GM23248 (cell line): ENCODE results near the gene TSPAN9.

Source experiments
- EZH2 ChIP-seq: fragments of 200-600 bp; sonication (generic); IDR thresholded peaks from 2 replicates; pipeline ENCODE4 v1.6.1; 2018; ENCODE audit warnings: antibody characterized with exemption, mild to moderate bottlenecking; ENCODE audit not compliant: insufficient read depth, poor library complexity, severe bottlenecking
- EZH2phosphoT487 ChIP-seq: fragments of 200-600 bp; sonication (generic); IDR thresholded peaks from 2 replicates; pipeline ENCODE4 v1.6.1; 2018; ENCODE audit warnings: antibody characterized with exemption, moderate library complexity, mild to moderate bottlenecking, low read depth; ENCODE audit not compliant: insufficient read depth

DNA sequence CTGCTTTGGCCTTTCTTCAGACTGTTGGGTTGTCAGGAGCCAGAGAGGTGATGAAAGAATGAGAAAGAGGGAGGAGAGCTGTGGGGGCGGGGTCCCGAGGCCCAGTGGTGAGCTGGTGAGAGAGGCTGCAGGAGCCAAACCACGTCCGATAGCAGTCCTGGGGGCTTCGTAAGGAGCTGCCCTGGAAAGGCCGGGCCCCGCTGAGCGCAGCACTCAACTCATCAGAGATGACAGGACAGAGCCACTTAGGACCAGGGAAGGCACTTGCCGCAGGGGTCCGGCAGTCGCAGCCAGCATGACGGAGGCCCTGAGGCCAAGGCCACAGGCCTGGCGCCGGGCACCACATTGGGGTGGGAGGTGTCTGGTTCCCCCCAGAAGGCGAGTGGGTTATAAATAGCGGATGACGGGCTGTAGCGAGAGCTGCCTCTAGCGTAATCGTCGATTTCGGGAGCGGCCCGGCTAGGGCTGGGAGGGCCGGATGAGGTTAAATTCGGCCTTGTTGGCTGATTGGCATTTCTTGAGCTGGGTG, 179.0 kb downstream of the TSPAN9 start:
- TF ChIP-seq EZH2 (no peak), EZH2phosphoT487 (no peak)
